Activated CD4-positive, CD25-positive, alpha-beta regulatory T cell treated with anti-CD3 and anti-CD28 coated beads, Interleukin-2, amount 50 U/mL, for 16 hours (primary cell): ENCODE data around the gene GALNT1.

Source experiments
- DNase-seq: peaks from one replicate; pipeline ENCODE4 v3.0.0-alpha.2; 2020; ENCODE audit warnings: low read depth, low spot score

The GALNT1 gene

GRCh38 chr18:35617865-35618264 is 36.3 kb downstream of the GALNT1 start:
- DNase-seq: no peak

- DNase-seq: no peak
Measured at GRCh38 chr18:35618289-35618688, 36.7 kb downstream of the GALNT1 start.

GRCh38 chr18:35618696-35619095 is 37.2 kb downstream of the GALNT1 start:
- no peak for DNase-seq

- DNase-seq: no peak
Measured at GRCh38 chr18:35619464-35619863, 37.9 kb downstream of the GALNT1 start.

GRCh38 chr18:35619941-35620340 is 38.4 kb downstream of the GALNT1 start:
- no peak for DNase-seq

- no peak for DNase-seq
Measured at GRCh38 chr18:35620765-35621164, 39.2 kb downstream of the GALNT1 start.

GRCh38 chr18:35623255-35623654 is 41.7 kb downstream of the GALNT1 start:
- DNase-seq: no peak

GRCh38 chr18:35624146-35624545 is 42.6 kb downstream of the GALNT1 start:
- DNase-seq: no peak

GRCh38 chr18:35625232-35625631 is 43.7 kb downstream of the GALNT1 start:
- DNase-seq: no peak

GRCh38 chr18:35633761-35634160 is 52.2 kb downstream of the GALNT1 start:
- DNase-seq: no peak

GRCh38 chr18:35634323-35634722 is 52.8 kb downstream of the GALNT1 start:
- DNase-seq: no peak

- DNase-seq: no peak
Measured at GRCh38 chr18:35635170-35635569, 53.6 kb downstream of the GALNT1 start.

- DNase-seq: no peak
Measured at GRCh38 chr18:35637227-35637626, 55.7 kb downstream of the GALNT1 start.

GRCh38 chr18:35639296-35639695 is 57.8 kb downstream of the GALNT1 start:
- DNase-seq: no peak

GRCh38 chr18:35641467-35641866 is 59.9 kb downstream of the GALNT1 start:
- no peak for DNase-seq

GRCh38 chr18:35641916-35642315 is 60.4 kb downstream of the GALNT1 start:
- DNase-seq: no peak

- no peak for DNase-seq
Measured at GRCh38 chr18:35642802-35643201, 61.3 kb downstream of the GALNT1 start.

GRCh38 chr18:35646449-35646848 is 64.9 kb downstream of the GALNT1 start:
- no peak for DNase-seq

- DNase-seq: no peak
Measured at GRCh38 chr18:35653392-35654135, 72.0 kb downstream of the GALNT1 start.

GRCh38 chr18:35658112-35658511 is 76.6 kb downstream of the GALNT1 start:
- no peak for DNase-seq

GRCh38 chr18:35661483-35662146 is 80.1 kb downstream of the GALNT1 start:
- no peak for DNase-seq

- DNase-seq: no peak
Measured at GRCh38 chr18:35662293-35663062, 80.9 kb downstream of the GALNT1 start.
